NCI-H1417 (cell line): Measurements from ENCODE around the gene TELO2.

Source experiments
- DNase-seq, 3 experiments: peaks; one replicate each; lab custom pipeline; 2025; lab: John Stamatoyannopoulos, UW

TELO2 gene

GRCh38 chr16:1492923-1493745 lies at the start of gene TELO2:
Gene TELO2 (plus strand): TSS chr16:1493360. CDS start chr16:1494282, 922 bp downstream.
- peak; percentile 89 to 94 (median 90) for DNase-seq

GRCh38 chr16:1443403-1443973 lies 49.7 kb upstream of the TELO2 start:
- no peak for DNase-seq

GRCh38 chr16:1443980-1444729 lies 49.0 kb upstream of the TELO2 start, which contains the start of gene CCDC154:
Gene CCDC154 (minus strand): TSS chr16:1444556. CDS start chr16:1444322, 234 bp downstream.
- DNase-seq: no peak

GRCh38 chr16:1444730-1445517 lies 48.2 kb upstream of the TELO2 start:
- DNase-seq: no peak

- no peak for DNase-seq
Measured at GRCh38 chr16:1445518-1446203, 47.5 kb upstream of the TELO2 start.

- no peak for DNase-seq
Measured at GRCh38 chr16:1446296-1447080, 46.7 kb upstream of the TELO2 start.

- no peak for DNase-seq
Measured at GRCh38 chr16:1447965-1448364, 45.2 kb upstream of the TELO2 start.

GRCh38 chr16:1448536-1449116 lies 44.5 kb upstream of the TELO2 start:
- no peak for DNase-seq

GRCh38 chr16:1449201-1449788 lies 43.9 kb upstream of the TELO2 start:
- DNase-seq: no peak

- DNase-seq: no peak
Measured at GRCh38 chr16:1450218-1450617, 42.9 kb upstream of the TELO2 start.

GRCh38 chr16:1450841-1451240 lies 42.3 kb upstream of the TELO2 start:
- no peak for DNase-seq

GRCh38 chr16:1451702-1452392 lies 41.3 kb upstream of the TELO2 start:
- DNase-seq: no peak

GRCh38 chr16:1452530-1452929 lies 40.6 kb upstream of the TELO2 start:
- DNase-seq: no peak

GRCh38 chr16:1453316-1453715 lies 39.8 kb upstream of the TELO2 start:
- DNase-seq: no peak

GRCh38 chr16:1454561-1454960 lies 38.6 kb upstream of the TELO2 start:
- DNase-seq: no peak

GRCh38 chr16:1455190-1456171 lies 37.7 kb upstream of the TELO2 start:
- no peak for DNase-seq

- no peak for DNase-seq
Measured at GRCh38 chr16:1456951-1457350, 36.2 kb upstream of the TELO2 start.
